ENCODE data around the gene SQSTM1. TPM values are rescaled to one million over a fixed set of nuclear protein-coding genes. Genes with fewer than 3 reads are reported as not detected.

SQSTM1 gene
- total and polyA plus RNA-seq, 2 of the 8 experiments (the other 6 are each of a cell fraction or from before 2014, with no cell fraction given), result 78.6 to 110 TPM

DNA sequence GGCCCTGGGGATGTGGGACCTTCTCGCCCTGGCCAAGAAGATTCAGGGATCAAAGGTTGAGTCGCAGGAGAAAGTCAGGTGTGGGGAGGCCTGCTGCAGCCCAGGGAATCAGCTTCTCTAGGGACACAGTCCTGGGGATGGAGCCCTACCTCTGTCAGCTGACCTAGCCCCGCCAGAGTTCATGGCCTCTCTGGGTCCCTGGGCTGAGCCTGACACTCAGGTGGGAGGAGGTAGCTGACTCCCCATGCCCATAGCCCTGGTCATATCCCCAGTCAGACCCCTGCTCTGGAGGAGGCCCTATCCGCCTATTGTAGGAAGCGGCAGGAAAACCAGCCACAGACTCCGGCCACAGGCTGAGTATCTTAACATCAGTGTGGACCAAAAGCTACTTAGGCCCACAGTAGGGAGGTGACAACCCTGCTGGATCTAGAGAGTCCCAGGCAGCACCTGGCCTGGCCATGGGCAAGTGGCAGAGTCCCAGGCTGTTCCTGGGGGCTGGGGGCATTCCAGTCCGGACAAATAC is 52.9 kb downstream of the SQSTM1 start:
- Histone ChIP-seq H4K20me1 (replicated peaks in 1 of 2; ENCODE audit: control insufficient read depth in 1 of 2, insufficient read depth in 2 of 2, low read length in 2 of 2) (peaks cover 4% of the 10 kb centered on the region in 2 experiments), H2BK12ac (ENCODE audit: low read depth, low read length) (no peak overlapping the region), H3K27ac (ENCODE audit: low read depth, low read length) (no peak overlapping the region; the same call in 1 of the 2 replicates), H3K18ac (ENCODE audit: extremely low read depth, low read length) (no peak overlapping the region), H3K14ac (ENCODE audit: insufficient read length) (no peak overlapping the region), H4K5ac (ENCODE audit: insufficient read length, low read depth, low read length) (no peak overlapping the region), H2BK120ac (replicated peaks; ENCODE audit: low read depth, low read length) (no peak overlapping the region), H3K4me1 (replicated peaks in 1 of 4; ENCODE audit: control insufficient read depth in 3 of 4, insufficient read depth in 4 of 4, low read length in 3 of 4) (no peaks in the 10 kb centered on the region; a peak in 1 of 7 replicates), H3K9ac (replicated peaks in 1 of 4; ENCODE audit: extremely low read depth in 1 of 4, low read depth in 3 of 4, low read length in 3 of 4) (no peak overlapping the region), H3K23me2 (ENCODE audit: low read depth, low read length) (0 out of 2 replicates have a peak, but pooled peaks cover 2% of the 10 kb centered on the region), H3K56ac (replicated peaks; ENCODE audit: insufficient read length, low read depth, low read length) (no peak overlapping the region), H3K36me3 (ENCODE audit: control insufficient read depth in 2 of 4, insufficient read depth in 4 of 4, low read length in 3 of 4) (peaks cover 3 to 13% (median 6%) of the 10 kb centered on the region in 4 experiments; a peak in 6 of 8 replicates), H3K23ac (ENCODE audit: insufficient read length) (no peak overlapping the region), H3K27me3 (replicated peaks in 1 of 4; ENCODE audit: control insufficient read depth in 3 of 4, extremely low read depth in 1 of 4, insufficient read depth in 3 of 4, low read length in 3 of 4) (no peaks in the 10 kb centered on the region), H2BK20ac (ENCODE audit: low read length) (no peak overlapping the region), H2AFZ (ENCODE audit: low read length) (no peak overlapping the region), H4K8ac (ENCODE audit: extremely low read depth, insufficient read depth, low read length) (no peak overlapping the region; the same call in 1 of the 2 replicates), H2BK5ac (ENCODE audit: low read depth, low read length) (no peak overlapping the region), H3K4ac (replicated peaks; ENCODE audit: insufficient read length, low read depth, low read length) (no peak overlapping the region), H2AK5ac (ENCODE audit: low read depth, low read length) (no peak overlapping the region), H3K9me3 (ENCODE audit: insufficient read depth in 2 of 2, low read depth in 1 of 2, low read length in 1 of 2) (no peaks in the 10 kb centered on the region), H4K91ac (replicated peaks; ENCODE audit: insufficient read length, low read length) (no peak overlapping the region), H3K4me3 (ENCODE audit: extremely low read depth in 1 of 4, insufficient read depth in 2 of 4, low read depth in 3 of 4, low read length in 4 of 4) (no peak overlapping the region), H2BK15ac (ENCODE audit: low read length) (no peak overlapping the region), H3K79me1 (ENCODE audit: low read depth, low read length) (no peaks in the 10 kb centered on the region), H3K79me2 (ENCODE audit: control insufficient read depth in 1 of 2, insufficient read depth in 2 of 2, low read length in 2 of 2) (no peaks in the 10 kb centered on the region), H3K4me2 (ENCODE audit: insufficient read depth in 1 of 2, low read depth in 2 of 2, low read length in 2 of 2) (no peak overlapping the region)
- ChIA-PET POLR2A (ENCODE audit: partially characterized antibody) (interaction anchor here (0.9 to 1.4 kb wide), 3 partner anchors 10 to 19 kb away, joined by 3 read pairs; partner anchors contain the start of gene MRNIP), CTCF (ENCODE audit: partially characterized antibody) (interaction anchor here (1.1 to 6.1 kb wide), 5 partner anchors 10 to 176 kb away, joined by 3 to 24 read pairs (median 4); partner anchors contain the start of gene TBC1D9B)
- WGBS, 2 experiments (ENCODE audit: extremely low coverage in 1 of 2, insufficient coverage in 1 of 2, insufficient read length in 1 of 2, insufficient replicate concordance in 2 of 2, low coverage in 1 of 2, low lambda C conversion rate in 2 of 2, missing lambda C conversion rate in 1 of 2), result 90% methylated on average over 7 of the region's 7 CpGs; no CpG with 5 or more reads in 1 of the 2 experiments
- no peak for FAIRE-seq
- DNase-seq (ENCODE audit: low read depth in 1 of 2, low spot score in 2 of 2), result no peak
- no peak for TF ChIP-seq KDM1A (IDR thresholded peaks at IDR 0.05; ENCODE audit: borderline replicate concordance, low read length)

All from H1 (cell line).